NCI-H2227 treated with DMSO at 0.1 percent for 48 hours (cell line): Measurements from ENCODE around the gene AGBL1.
"Not testable (repeated sequence)": the region's sequence is repeated elsewhere in the genome, so short reads cannot be mapped to it uniquely, and the experiment has no call there.

Source experiments
- DNase-seq: peaks from one replicate; lab custom pipeline; 2025; lab: John Stamatoyannopoulos, UW

AGBL1 gene

GRCh38 chr15:86399041-86399954 lies 319.6 kb downstream of the AGBL1 start:
- no peak for DNase-seq

GRCh38 chr15:86403221-86403620 lies 323.6 kb downstream of the AGBL1 start:
- DNase-seq, result no peak

- DNase-seq, result no peak
These were observed 324.4 kb downstream of the AGBL1 start for GRCh38 chr15:86403914-86404583.

- no peak for DNase-seq
These were observed 328.6 kb downstream of the AGBL1 start for GRCh38 chr15:86408261-86408660.

- no peak for DNase-seq
These were observed 332.2 kb downstream of the AGBL1 start for GRCh38 chr15:86411916-86412315.

GRCh38 chr15:86413191-86413590 lies 333.5 kb downstream of the AGBL1 start:
- DNase-seq, result no peak

GRCh38 chr15:86425746-86426145 lies 346.1 kb downstream of the AGBL1 start:
- DNase-seq, result no peak

- DNase-seq, result no peak
These were observed 353.2 kb downstream of the AGBL1 start for GRCh38 chr15:86432861-86433260.

- no peak for DNase-seq
These were observed 354.3 kb downstream of the AGBL1 start for GRCh38 chr15:86433983-86434382.

GRCh38 chr15:86439614-86440013 lies 359.9 kb downstream of the AGBL1 start:
- no peak for DNase-seq

- DNase-seq, result no peak
These were observed 364.9 kb downstream of the AGBL1 start for GRCh38 chr15:86444527-86444926.

- DNase-seq, result no peak
These were observed 366.0 kb downstream of the AGBL1 start for GRCh38 chr15:86445579-86446252.

GRCh38 chr15:86446253-86446640 lies 366.6 kb downstream of the AGBL1 start:
- DNase-seq, result no peak

GRCh38 chr15:86465470-86466039 lies 385.9 kb downstream of the AGBL1 start:
- not testable (repeated sequence) for DNase-seq

GRCh38 chr15:86481720-86482119 lies 402.0 kb downstream of the AGBL1 start:
- DNase-seq, result no peak

- no peak for DNase-seq
These were observed 404.3 kb downstream of the AGBL1 start for GRCh38 chr15:86483936-86484335.

- DNase-seq, result no peak
These were observed 408.4 kb downstream of the AGBL1 start for GRCh38 chr15:86488046-86488445.

- DNase-seq, result no peak
These were observed 410.3 kb downstream of the AGBL1 start for GRCh38 chr15:86489981-86490380.

- no peak for DNase-seq
These were observed 411.4 kb downstream of the AGBL1 start for GRCh38 chr15:86491118-86491517.

- DNase-seq, result no peak
These were observed 414.2 kb downstream of the AGBL1 start for GRCh38 chr15:86493884-86494283.

- no peak for DNase-seq
These were observed 414.8 kb downstream of the AGBL1 start for GRCh38 chr15:86494475-86494874.

GRCh38 chr15:86502301-86502700 lies 422.6 kb downstream of the AGBL1 start:
- DNase-seq, result no peak
